Calu3 (cell line): ENCODE measurements around the gene NDUFB7. TPM values are rescaled to one million over a fixed set of nuclear protein-coding genes. Genes with fewer than 3 reads are reported as not detected.
"Not testable (repeated sequence)": the region's sequence is repeated elsewhere in the genome, so short reads cannot be mapped to it uniquely, and the experiment has no call there.

ENCODE experiments used
- BruUV-seq: library from RNA; stranded (reverse); fragments of 400-500 nt; replicated peaks from 2 replicates; lab custom pipeline; 2021; lab: Mats Ljungman, UMichigan
- CTCF ChIA-PET: fragments of 300-600 bp; sonication (Branson Sonifier 250); formaldehyde crosslinking; loops from one replicate; lab custom pipeline; 2022; ENCODE audit warnings: antibody characterized with exemption; lab: Charles Lee
- DNase-seq: peaks from one replicate; pipeline ENCODE4 v3.0.0; 2022
- H3K27ac Mint-ChIP-seq: one replicate; pipeline ENCODE4 v1.8.0; 2022; ENCODE audit warnings: mixed read lengths; ENCODE audit not compliant: unreplicated experiment
- H3K27me3 Mint-ChIP-seq: one replicate; pipeline ENCODE4 v1.8.0; 2022; ENCODE audit warnings: mixed read lengths; ENCODE audit not compliant: unreplicated experiment
- H3K36me3 Mint-ChIP-seq: one replicate; pipeline ENCODE4 v1.8.0; 2022; ENCODE audit warnings: mild to moderate bottlenecking, moderate library complexity, mixed read lengths; ENCODE audit not compliant: insufficient read depth, unreplicated experiment
- H3K4me1 Mint-ChIP-seq: one replicate; pipeline ENCODE4 v1.8.0; 2022; ENCODE audit warnings: mild to moderate bottlenecking, low read depth, mixed read lengths; ENCODE audit not compliant: unreplicated experiment
- H3K4me3 Mint-ChIP-seq: one replicate; pipeline ENCODE4 v1.8.0; 2022; ENCODE audit warnings: mild to moderate bottlenecking, low read depth, moderate library complexity, mixed read lengths; ENCODE audit not compliant: unreplicated experiment
- H3K9me3 Mint-ChIP-seq: one replicate; pipeline ENCODE4 v1.8.0; 2022; ENCODE audit warnings: low read depth, mixed read lengths; ENCODE audit not compliant: unreplicated experiment
- intact Hi-C: fragments of 100-400 bp; cut with micrococcal nuclease; formaldehyde crosslinking; loops from one replicate; pipeline ENCODE4 v1.10.0; 2022; ENCODE audit not compliant: unreplicated experiment
- total RNA-seq: library from RNA; stranded (reverse); gene quantifications from 2 replicates; pipeline ENCODE4 v1.2.3, GENCODE V29; 2022
- TF ChIP-seq, protein P1 (sequence below): fragments of 200-600 bp; IDR thresholded peaks from one replicate; pipeline ENCODE4 v1.8.0; 2022; ENCODE audit warnings: antibody characterized with exemption; ENCODE audit not compliant: unreplicated experiment

The NDUFB7 gene
- total RNA-seq, 1 experiment from 2014 or later: 107 TPM

DNA sequence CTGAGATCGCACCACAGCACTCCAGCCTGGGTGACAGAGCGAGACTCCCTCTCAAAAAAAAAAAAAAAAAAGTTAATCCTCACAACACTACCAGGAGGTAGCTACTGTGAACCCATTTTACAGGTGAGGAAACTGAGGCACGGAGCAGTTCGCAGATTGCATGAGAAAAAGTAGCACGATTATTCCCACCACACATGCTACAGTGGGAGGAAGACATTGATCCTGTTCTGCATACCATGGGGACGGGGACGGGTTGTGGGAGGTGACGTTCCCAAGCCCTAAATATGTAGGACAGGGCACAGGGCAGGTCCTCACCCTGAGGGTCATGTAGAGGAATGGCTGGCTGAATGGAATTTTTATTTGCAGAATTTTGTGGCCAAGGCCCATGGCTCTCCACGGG lies 34.8 kb upstream of the NDUFB7 start:
- peaks cover 8% of the 10 kb centered on the region for H3K27me3 Mint-ChIP-seq
- CTCF ChIA-PET: no interaction called here
- H3K4me1 Mint-ChIP-seq: no peaks in the 10 kb centered on the region
- no peak overlapping the region for H3K4me3 Mint-ChIP-seq
- H3K9me3 Mint-ChIP-seq: no peaks in the 10 kb centered on the region
- TF ChIP-seq, protein P1, sequence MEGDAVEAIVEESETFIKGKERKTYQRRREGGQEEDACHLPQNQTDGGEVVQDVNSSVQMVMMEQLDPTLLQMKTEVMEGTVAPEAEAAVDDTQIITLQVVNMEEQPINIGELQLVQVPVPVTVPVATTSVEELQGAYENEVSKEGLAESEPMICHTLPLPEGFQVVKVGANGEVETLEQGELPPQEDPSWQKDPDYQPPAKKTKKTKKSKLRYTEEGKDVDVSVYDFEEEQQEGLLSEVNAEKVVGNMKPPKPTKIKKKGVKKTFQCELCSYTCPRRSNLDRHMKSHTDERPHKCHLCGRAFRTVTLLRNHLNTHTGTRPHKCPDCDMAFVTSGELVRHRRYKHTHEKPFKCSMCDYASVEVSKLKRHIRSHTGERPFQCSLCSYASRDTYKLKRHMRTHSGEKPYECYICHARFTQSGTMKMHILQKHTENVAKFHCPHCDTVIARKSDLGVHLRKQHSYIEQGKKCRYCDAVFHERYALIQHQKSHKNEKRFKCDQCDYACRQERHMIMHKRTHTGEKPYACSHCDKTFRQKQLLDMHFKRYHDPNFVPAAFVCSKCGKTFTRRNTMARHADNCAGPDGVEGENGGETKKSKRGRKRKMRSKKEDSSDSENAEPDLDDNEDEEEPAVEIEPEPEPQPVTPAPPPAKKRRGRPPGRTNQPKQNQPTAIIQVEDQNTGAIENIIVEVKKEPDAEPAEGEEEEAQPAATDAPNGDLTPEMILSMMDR: no peak
- BruUV-seq: no TSS peak
- no peak for DNase-seq
- H3K27ac Mint-ChIP-seq: no peak overlapping the region
- H3K36me3 Mint-ChIP-seq: no peaks in the 10 kb centered on the region
- intact Hi-C loops: no loop called here

DNA sequence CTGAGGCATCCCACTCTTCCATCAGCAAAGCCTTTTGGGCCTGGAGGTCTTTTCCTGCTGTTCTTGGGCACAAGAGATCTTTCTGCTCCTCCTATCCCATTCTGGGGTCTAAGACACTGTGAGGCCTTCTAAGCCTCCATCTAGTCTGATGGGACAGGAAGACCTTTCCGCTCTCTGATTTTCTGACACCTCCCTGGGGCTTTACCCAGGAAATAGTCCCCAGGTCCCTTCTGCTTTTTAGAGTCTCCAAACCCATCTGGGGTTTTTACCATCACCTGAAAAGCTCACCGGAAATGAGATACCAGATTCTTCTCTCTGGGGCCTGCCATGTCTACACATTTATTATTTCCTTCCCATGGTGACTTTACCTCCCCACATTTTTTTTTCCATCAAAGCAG lies 32.1 kb upstream of the NDUFB7 start:
- Mint-ChIP-seq H3K27ac (no peak overlapping the region), H3K27me3 (peaks cover 8% of the 10 kb centered on the region), H3K36me3 (no peaks in the 10 kb centered on the region), H3K4me3 (no peak overlapping the region), H3K9me3 (no peaks in the 10 kb centered on the region), H3K4me1 (no peaks in the 10 kb centered on the region)
- no peak for DNase-seq
- TF ChIP-seq, protein P1: no peak
- CTCF ChIA-PET: no interaction called here
- BruUV-seq: no TSS peak
- intact Hi-C loops: no loop called here

DNA sequence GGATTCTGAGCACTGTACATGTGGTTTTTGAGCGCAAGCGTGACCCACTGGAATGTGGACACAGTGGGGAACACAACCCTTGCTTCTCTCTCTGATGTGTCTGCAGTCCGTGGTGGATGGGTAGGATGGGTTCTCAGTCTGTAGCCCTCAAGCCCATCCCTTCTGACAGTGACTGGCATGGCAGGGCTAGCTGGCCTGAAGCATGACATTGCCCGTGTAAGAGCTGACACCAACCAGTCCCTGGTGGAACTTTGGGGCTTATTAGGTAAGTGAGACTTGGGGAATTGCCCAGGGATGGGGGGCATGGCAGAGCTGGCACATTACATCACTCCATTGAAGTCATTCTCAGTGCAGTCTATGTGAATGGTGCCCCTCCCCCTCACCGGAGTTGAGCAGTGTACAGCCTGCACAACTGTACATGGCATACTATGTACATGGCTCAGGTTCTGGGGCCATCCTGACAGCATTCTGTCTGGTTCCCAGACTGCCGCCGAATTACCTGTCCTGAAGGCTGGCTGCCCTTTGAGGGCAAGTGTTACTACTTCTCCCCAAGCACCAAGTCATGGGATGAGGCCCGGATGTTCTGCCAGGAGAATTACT lies 27.8 kb upstream of the NDUFB7 start:
- no peak overlapping the region for H3K4me3 Mint-ChIP-seq
- BruUV-seq: no TSS peak
- DNase-seq: no peak
- H3K27ac Mint-ChIP-seq: no peak overlapping the region
- H3K36me3 Mint-ChIP-seq: no peaks in the 10 kb centered on the region
- H3K4me1 Mint-ChIP-seq: no peaks in the 10 kb centered on the region
- intact Hi-C loops: no loop called here
- CTCF ChIA-PET: no interaction called here
- TF ChIP-seq, protein P1: no peak
- peaks cover 9% of the 10 kb centered on the region for H3K9me3 Mint-ChIP-seq
- peaks cover 14% of the 10 kb centered on the region for H3K27me3 Mint-ChIP-seq

- CTCF ChIA-PET: no interaction called here
- H3K9me3 Mint-ChIP-seq: peaks cover 9% of the 10 kb centered on the region
- intact Hi-C loops: no loop called here
- no peak for DNase-seq
- H3K4me1 Mint-ChIP-seq: no peaks in the 10 kb centered on the region
- TF ChIP-seq, protein P1: no peak
- no peak overlapping the region for H3K27ac Mint-ChIP-seq
- H3K36me3 Mint-ChIP-seq: no peaks in the 10 kb centered on the region
- no peak overlapping the region for H3K4me3 Mint-ChIP-seq
- BruUV-seq: no TSS peak
- peaks cover 26% of the 10 kb centered on the region for H3K27me3 Mint-ChIP-seq
Measured at GRCh38 chr19:14595558-14595957, 23.7 kb upstream of the NDUFB7 start.

DNA sequence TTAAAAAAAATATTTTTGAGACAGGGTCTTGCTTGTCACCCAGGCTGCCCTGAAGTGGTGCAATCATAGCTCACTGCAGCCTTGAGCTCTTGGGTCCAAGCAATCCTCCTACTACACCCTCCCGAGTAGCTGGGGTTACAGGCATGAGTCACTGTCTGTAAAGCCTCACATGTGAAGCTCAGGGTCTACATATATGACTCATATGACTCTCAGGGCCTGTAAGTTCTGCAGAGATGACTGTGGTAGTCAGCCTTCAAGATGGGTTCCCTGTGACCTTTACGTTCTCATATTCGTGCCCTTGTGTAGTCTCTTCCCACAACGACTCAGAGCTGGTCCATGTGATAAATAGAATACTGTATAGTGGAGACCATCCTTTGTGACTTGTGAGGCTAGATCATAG lies 17.6 kb upstream of the NDUFB7 start:
- H3K4me3 Mint-ChIP-seq, H3K9me3 Mint-ChIP-seq, DNase-seq, BruUV-seq, H3K4me1 Mint-ChIP-seq, H3K27ac Mint-ChIP-seq, CTCF ChIA-PET, intact Hi-C loops, H3K36me3 Mint-ChIP-seq: not testable (repeated sequence)
- peaks cover 49% of the 10 kb centered on the region for H3K27me3 Mint-ChIP-seq

DNA sequence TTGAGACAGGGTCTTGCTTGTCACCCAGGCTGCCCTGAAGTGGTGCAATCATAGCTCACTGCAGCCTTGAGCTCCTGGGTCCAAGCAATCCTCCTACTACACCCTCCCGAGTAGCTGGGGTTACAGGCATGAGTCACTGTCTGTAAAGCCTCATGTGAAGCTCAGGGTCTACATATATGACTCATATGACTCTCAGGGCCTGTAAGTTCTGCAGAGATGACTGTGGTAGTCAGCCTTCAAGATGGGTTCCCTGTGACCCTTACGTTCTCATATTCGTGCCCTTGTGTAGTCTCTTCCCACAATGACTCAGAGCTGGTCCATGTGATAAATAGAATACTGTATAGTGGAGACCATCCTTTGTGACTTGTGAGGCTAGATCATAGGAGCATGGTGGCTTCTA lies 13.3 kb upstream of the NDUFB7 start:
- H3K4me1 Mint-ChIP-seq, H3K4me3 Mint-ChIP-seq, intact Hi-C loops, H3K27ac Mint-ChIP-seq, DNase-seq, H3K9me3 Mint-ChIP-seq, BruUV-seq, H3K36me3 Mint-ChIP-seq: not testable (repeated sequence)
- H3K27me3 Mint-ChIP-seq: peaks cover 50% of the 10 kb centered on the region
- CTCF ChIA-PET: interaction anchor here (0.6 kb wide), 1 partner anchor 12 kb away, joined by 4 read pairs; no protein-coding TSS in a partner anchor

DNA sequence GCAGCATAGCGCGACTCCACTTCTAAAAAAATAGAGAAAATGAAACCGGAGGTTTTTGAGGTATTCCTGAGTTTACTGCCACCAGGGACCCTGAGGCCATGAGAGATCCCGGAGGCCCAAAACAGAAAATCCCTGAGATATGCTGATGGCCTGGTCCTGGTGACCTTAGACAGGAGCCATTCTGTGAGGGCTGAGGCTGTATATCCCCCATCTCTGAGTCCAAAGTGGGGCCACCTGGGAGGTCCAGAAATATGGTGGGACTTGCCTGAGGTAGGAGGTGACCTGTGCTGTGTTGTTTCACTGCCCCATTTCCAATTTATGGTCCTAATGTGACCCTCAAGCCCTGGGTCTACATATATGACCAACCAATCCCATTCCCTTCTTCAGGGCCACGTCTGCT lies 12.5 kb upstream of the NDUFB7 start:
- H3K4me1 Mint-ChIP-seq, DNase-seq, H3K36me3 Mint-ChIP-seq, intact Hi-C loops, H3K27ac Mint-ChIP-seq, BruUV-seq, CTCF ChIA-PET, H3K4me3 Mint-ChIP-seq, H3K9me3 Mint-ChIP-seq: not testable (repeated sequence)
- H3K27me3 Mint-ChIP-seq: peaks cover 48% of the 10 kb centered on the region
